ENCODE results near the gene GIT2. TPM values are rescaled to one million over a fixed set of nuclear protein-coding genes. Genes with fewer than 3 reads are reported as not detected.

Gene GIT2
- total and polyA plus RNA-seq, 2 of the 13 experiments (the other 11 are each of a cell fraction or from before 2014, with no cell fraction given) = 18.4 to 19.8 TPM

DNA sequence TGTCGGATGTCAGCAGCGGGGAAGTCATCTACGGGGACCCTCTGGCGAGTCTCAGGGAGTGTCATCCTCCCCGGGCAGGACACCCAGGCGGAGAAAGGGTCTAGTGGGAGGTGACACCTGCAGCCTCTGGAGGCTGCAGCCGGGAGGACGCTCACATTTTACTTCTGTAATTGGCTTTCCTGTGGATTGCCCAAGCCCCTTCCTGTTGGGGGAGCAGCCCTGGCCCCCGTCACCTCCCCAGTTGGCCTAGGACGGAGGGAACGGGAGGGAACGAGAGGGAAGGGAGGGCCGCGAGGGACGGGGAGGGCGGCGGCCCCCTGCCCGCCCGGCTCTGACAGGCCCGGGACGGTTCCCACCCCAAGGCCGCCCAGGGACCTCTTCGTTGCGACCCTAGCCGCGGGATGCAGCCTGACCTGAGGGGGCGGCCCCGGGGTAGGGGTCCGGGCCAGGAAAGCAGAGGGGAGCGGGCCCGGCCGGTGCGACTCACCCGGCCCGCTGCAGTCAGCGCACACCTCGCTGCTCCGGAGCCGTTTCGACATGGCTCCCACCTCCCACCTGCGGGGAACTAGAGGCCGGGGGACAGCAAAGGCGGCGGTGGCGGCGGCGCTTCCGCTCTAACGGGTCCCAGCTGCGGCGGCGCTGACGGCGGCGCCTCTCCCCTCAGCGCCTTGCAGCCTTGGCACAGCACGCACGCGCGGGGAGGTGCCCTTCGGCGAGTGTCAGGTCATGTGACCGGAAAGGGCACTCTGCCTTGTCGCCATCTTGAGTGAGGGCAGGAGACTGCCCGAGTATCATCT, at the start of gene GIT2 (continued):
- TF ChIP-seq, protein P1, sequence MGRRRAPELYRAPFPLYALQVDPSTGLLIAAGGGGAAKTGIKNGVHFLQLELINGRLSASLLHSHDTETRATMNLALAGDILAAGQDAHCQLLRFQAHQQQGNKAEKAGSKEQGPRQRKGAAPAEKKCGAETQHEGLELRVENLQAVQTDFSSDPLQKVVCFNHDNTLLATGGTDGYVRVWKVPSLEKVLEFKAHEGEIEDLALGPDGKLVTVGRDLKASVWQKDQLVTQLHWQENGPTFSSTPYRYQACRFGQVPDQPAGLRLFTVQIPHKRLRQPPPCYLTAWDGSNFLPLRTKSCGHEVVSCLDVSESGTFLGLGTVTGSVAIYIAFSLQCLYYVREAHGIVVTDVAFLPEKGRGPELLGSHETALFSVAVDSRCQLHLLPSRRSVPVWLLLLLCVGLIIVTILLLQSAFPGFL (CRISPR knock-in tag; IDR thresholded peaks at IDR 0.05) = no peak
- TF ChIP-seq, protein P2, sequence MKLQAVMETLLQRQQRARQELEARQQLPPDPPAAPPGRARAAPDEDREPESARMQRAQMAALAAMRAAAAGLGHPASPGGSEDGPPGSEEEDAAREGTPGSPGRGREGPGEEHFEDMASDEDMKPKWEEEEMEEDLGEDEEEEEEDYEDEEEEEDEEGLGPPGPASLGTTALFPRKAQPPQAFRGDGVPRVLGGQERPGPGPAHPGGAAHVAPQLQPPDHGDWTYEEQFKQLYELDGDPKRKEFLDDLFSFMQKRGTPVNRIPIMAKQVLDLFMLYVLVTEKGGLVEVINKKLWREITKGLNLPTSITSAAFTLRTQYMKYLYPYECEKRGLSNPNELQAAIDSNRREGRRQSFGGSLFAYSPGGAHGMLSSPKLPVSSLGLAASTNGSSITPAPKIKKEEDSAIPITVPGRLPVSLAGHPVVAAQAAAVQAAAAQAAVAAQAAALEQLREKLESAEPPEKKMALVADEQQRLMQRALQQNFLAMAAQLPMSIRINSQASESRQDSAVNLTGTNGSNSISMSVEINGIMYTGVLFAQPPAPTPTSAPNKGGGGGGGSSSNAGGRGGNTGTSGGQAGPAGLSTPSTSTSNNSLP (IDR thresholded peaks at IDR 0.05; ENCODE audit: low read depth, low read length) = no peak
- no peak for TF ChIP-seq CREM (IDR thresholded peaks at IDR 0.05)
- no peak for TF ChIP-seq CREM (CRISPR knock-in tag; IDR thresholded peaks at IDR 0.05)
- TF ChIP-seq ZNF510 (CRISPR knock-in tag; IDR thresholded peaks at IDR 0.05; ENCODE audit: low read depth) = no peak
- TF ChIP-seq, protein P3, sequence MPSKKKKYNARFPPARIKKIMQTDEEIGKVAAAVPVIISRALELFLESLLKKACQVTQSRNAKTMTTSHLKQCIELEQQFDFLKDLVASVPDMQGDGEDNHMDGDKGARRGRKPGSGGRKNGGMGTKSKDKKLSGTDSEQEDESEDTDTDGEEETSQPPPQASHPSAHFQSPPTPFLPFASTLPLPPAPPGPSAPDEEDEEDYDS (CRISPR knock-in tag; IDR thresholded peaks at IDR 0.05) = 0 out of 2 replicates have a peak, but pooled peaks have one; percentile 22
- no peak for TF ChIP-seq NAIF1 (CRISPR knock-in tag; IDR thresholded peaks at IDR 0.05; ENCODE audit: borderline replicate concordance)
- TF ChIP-seq KDM6A (CRISPR knock-in tag; IDR thresholded peaks at IDR 0.05; ENCODE audit: low read depth) = no peak
- no peak for TF ChIP-seq EZH2 (conservative IDR thresholded peaks at IDR 0.05; ENCODE audit: low read depth, low read length)
- TF ChIP-seq NRL (CRISPR knock-in tag; IDR thresholded peaks at IDR 0.05; ENCODE audit: borderline replicate concordance) = peak; percentile 15; the same call in 1 of the 2 replicates
- no peak for TF ChIP-seq FIP1L1 (IDR thresholded peaks at IDR 0.05; ENCODE audit: borderline replicate concordance, insufficient read depth, low read depth, low read length)
- TF ChIP-seq ZNF3 (CRISPR knock-in tag; IDR thresholded peaks at IDR 0.05) = no peak
- TF ChIP-seq, protein P4, sequence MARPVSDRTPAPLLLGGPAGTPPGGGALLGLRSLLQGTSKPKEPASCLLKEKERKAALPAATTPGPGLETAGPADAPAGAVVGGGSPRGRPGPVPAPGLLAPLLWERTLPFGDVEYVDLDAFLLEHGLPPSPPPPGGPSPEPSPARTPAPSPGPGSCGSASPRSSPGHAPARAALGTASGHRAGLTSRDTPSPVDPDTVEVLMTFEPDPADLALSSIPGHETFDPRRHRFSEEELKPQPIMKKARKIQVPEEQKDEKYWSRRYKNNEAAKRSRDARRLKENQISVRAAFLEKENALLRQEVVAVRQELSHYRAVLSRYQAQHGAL (CRISPR knock-in tag; IDR thresholded peaks at IDR 0.05; ENCODE audit: not compliant biosample characterization) = no peak
- TF ChIP-seq ZBTB42 (CRISPR knock-in tag; IDR thresholded peaks at IDR 0.05) = no peak; the same call in 1 of the 2 replicates
- no peak for TF ChIP-seq CBX1 (IDR thresholded peaks at IDR 0.05; ENCODE audit: low read depth)
- TF ChIP-seq, protein P5, sequence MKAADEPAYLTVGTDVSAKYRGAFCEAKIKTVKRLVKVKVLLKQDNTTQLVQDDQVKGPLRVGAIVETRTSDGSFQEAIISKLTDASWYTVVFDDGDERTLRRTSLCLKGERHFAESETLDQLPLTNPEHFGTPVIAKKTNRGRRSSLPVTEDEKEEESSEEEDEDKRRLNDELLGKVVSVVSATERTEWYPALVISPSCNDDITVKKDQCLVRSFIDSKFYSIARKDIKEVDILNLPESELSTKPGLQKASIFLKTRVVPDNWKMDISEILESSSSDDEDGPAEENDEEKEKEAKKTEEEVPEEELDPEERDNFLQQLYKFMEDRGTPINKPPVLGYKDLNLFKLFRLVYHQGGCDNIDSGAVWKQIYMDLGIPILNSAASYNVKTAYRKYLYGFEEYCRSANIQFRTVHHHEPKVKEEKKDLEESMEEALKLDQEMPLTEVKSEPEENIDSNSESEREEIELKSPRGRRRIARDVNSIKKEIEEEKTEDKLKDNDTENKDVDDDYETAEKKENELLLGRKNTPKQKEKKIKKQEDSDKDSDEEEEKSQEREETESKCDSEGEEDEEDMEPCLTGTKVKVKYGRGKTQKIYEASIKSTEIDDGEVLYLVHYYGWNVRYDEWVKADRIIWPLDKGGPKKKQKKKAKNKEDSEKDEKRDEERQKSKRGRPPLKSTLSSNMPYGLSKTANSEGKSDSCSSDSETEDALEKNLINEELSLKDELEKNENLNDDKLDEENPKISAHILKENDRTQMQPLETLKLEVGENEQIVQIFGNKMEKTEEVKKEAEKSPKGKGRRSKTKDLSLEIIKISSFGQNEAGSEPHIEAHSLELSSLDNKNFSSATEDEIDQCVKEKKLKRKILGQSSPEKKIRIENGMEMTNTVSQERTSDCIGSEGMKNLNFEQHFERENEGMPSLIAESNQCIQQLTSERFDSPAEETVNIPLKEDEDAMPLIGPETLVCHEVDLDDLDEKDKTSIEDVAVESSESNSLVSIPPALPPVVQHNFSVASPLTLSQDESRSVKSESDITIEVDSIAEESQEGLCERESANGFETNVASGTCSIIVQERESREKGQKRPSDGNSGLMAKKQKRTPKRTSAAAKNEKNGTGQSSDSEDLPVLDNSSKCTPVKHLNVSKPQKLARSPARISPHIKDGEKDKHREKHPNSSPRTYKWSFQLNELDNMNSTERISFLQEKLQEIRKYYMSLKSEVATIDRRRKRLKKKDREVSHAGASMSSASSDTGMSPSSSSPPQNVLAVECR (CRISPR knock-in tag; IDR thresholded peaks at IDR 0.05; ENCODE audit: borderline replicate concordance) = peak; percentile 93
- TF ChIP-seq, protein P6, sequence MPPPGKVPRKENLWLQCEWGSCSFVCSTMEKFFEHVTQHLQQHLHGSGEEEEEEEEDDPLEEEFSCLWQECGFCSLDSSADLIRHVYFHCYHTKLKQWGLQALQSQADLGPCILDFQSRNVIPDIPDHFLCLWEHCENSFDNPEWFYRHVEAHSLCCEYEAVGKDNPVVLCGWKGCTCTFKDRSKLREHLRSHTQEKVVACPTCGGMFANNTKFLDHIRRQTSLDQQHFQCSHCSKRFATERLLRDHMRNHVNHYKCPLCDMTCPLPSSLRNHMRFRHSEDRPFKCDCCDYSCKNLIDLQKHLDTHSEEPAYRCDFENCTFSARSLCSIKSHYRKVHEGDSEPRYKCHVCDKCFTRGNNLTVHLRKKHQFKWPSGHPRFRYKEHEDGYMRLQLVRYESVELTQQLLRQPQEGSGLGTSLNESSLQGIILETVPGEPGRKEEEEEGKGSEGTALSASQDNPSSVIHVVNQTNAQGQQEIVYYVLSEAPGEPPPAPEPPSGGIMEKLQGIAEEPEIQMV (CRISPR knock-in tag; IDR thresholded peaks at IDR 0.05; ENCODE audit: low read depth) = no peak
- TF ChIP-seq ZC3H4 (CRISPR knock-in tag; IDR thresholded peaks at IDR 0.05; ENCODE audit: borderline replicate concordance) = no peak
- 0 out of 2 replicates have a peak, but pooled peaks have one; percentile 13 for TF ChIP-seq NFYB (CRISPR knock-in tag; IDR thresholded peaks at IDR 0.05)

Measured in HepG2 (cell line).